Measurements from ENCODE around the gene PMM1.
"Not testable (repeated sequence)": the region's sequence is repeated elsewhere in the genome, so short reads cannot be mapped to it uniquely, and the experiment has no call there.

PMM1 gene

GRCh38 chr22:41596776-41597634, 7.4 kb upstream of the PMM1 start:
- DNase-seq = peak; percentile 4 to 9

GRCh38 chr22:41595703-41596102, 6.1 kb upstream of the PMM1 start:
- DNase-seq = no peak

GRCh38 chr22:41593336-41593960, 3.8 kb upstream of the PMM1 start:
- DNase-seq = not testable (repeated sequence)

GRCh38 chr22:41587347-41587723, 2.3 kb downstream of the PMM1 start:
- DNase-seq = no peak

- no peak for DNase-seq
Measured at GRCh38 chr22:41585898-41586297, 3.7 kb downstream of the PMM1 start.

- no peak for DNase-seq
Measured at GRCh38 chr22:41584881-41585280, 4.8 kb downstream of the PMM1 start.

GRCh38 chr22:41582694-41583093, 6.9 kb downstream of the PMM1 start:
- no peak for DNase-seq

- DNase-seq = no peak
Measured at GRCh38 chr22:41579997-41580355, 9.7 kb downstream of the PMM1 start.

- no peak for DNase-seq
Measured at GRCh38 chr22:41579297-41579996, 10.2 kb downstream of the PMM1 start.

GRCh38 chr22:41578818-41579217, 10.8 kb downstream of the PMM1 start:
- DNase-seq = no peak

GRCh38 chr22:41578114-41578513, 11.5 kb downstream of the PMM1 start:
- no peak for DNase-seq

GRCh38 chr22:41576877-41577276, 12.8 kb downstream of the PMM1 start:
- DNase-seq = peak in 1 of 2 experiments; percentile 6

- DNase-seq = no peak
Measured at GRCh38 chr22:41575533-41575932, 14.1 kb downstream of the PMM1 start.

- no peak for DNase-seq
Measured at GRCh38 chr22:41574847-41575381, 14.7 kb downstream of the PMM1 start.

GRCh38 chr22:41573677-41574076, 16.0 kb downstream of the PMM1 start:
- DNase-seq = no peak

- not testable (repeated sequence) for DNase-seq
Measured at GRCh38 chr22:41572305-41572704, 17.3 kb downstream of the PMM1 start.

- DNase-seq = no peak
Measured at GRCh38 chr22:41571786-41572185, 17.9 kb downstream of the PMM1 start.

- no peak for DNase-seq
Measured at GRCh38 chr22:41570221-41570620, 19.4 kb downstream of the PMM1 start.

GRCh38 chr22:41568811-41569210, 20.8 kb downstream of the PMM1 start:
- no peak for DNase-seq

GRCh38 chr22:41567512-41567768, 22.2 kb downstream of the PMM1 start:
- no peak for DNase-seq

GRCh38 chr22:41565403-41566054, 24.1 kb downstream of the PMM1 start:
- DNase-seq = no peak

- DNase-seq = no peak
Measured at GRCh38 chr22:41564563-41564962, 25.1 kb downstream of the PMM1 start.

GRCh38 chr22:41563051-41563711, 26.5 kb downstream of the PMM1 start:
- no peak for DNase-seq

Data from NCI-H2081 (cell line).